GM18505 (cell line): ENCODE data around the gene SYCP2.
A peak's percentile ranks its signal among the peaks of the same experiment; 100 is the strongest.
"Not testable (repeated sequence)": the region's sequence is repeated elsewhere in the genome, so short reads cannot be mapped to it uniquely, and the experiment has no call there.

Source experiments
- ATAC-seq: cut with Tn5 transposase; IDR thresholded peaks from one replicate; pipeline ENCODE4 v1.9.1; 2021; ENCODE audit not compliant: unreplicated experiment
- POLR2A ChIP-seq: IDR thresholded peaks from 4 replicates; pipeline ENCODE4 v1.6.1; 2011; ENCODE audit warnings: borderline replicate concordance; ENCODE audit not compliant: insufficient read depth, insufficient read length; ENCODE audit errors: extremely low read depth

SYCP2 gene

DNA sequence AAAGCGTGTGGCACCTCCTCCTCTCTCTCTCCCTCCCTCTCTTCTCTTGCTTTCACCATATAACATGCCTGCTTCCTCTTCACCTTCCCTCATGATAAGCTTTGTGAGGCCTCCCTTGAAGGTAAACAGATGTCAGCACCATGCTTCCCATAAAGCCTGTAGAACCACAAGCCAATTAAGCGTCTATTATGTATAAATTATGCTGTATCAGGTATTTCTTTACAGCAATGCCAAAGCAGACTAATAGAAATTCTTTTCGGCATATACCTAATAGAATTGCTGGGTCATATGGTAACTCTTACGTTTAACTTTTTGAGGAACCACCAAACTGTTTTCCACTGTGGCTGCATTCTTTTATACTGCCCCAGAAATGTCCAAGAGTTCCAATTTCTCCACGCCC is 75.0 kb downstream of the SYCP2 start:
- no peak for TF ChIP-seq POLR2A
- ATAC-seq, result no peak

DNA sequence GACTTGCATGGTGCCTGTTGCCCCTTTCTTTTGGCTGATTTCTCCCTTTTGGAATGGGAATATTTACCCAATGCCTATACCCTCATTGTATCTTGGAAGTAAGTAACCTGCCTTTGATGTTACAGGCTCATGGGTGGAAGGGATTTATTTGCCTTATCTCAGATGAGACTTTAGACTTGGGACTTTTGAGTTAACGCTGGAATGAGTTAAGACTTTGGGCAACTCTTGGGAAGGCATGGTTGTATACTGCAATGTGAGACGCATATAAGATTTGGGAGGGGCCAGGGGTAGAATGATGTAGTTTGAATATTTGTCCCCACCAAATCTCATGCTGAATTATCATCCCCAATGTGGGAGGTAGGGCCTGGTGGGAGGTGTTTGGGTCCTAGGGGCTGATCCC is 75.5 kb downstream of the SYCP2 start:
- no peak for TF ChIP-seq POLR2A
- no peak for ATAC-seq

DNA sequence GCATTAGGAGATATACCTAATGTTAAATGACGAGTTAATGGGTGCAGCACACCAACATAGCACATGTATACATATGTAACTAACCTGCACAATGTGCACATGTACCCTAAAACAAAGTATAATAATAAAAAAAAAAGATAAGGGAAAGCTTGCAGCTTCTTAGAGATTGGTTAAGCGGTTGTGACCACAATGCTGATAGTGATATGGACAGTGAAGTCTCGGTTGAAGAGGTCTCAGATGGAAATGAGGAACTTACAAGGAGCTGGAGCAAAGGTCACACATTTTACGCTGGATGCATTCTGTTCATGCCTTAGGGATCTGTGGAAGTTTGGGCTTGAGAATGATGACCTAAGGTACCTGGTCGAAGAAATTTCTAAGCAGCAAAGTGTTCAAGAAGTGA is 76.5 kb downstream of the SYCP2 start:
- ATAC-seq, result not testable (repeated sequence)

DNA sequence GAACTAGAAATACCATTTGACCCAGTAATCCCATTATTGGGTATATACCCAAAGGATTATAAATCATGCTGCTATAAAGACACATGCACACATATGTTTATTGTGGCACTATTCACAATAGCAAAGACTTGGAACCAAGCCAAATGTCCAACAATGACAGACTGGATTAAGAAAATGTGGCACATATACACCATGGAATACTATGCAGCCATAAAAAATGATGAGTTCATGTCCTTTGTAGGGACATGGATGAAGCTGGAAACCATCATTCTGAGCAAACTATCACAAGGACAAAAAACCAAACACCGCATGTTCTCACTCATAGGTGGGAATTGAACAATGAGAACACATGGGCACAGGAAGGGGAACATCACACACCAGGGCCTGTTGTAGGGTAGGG is 76.9 kb downstream of the SYCP2 start:
- ATAC-seq, result not testable (repeated sequence)

DNA sequence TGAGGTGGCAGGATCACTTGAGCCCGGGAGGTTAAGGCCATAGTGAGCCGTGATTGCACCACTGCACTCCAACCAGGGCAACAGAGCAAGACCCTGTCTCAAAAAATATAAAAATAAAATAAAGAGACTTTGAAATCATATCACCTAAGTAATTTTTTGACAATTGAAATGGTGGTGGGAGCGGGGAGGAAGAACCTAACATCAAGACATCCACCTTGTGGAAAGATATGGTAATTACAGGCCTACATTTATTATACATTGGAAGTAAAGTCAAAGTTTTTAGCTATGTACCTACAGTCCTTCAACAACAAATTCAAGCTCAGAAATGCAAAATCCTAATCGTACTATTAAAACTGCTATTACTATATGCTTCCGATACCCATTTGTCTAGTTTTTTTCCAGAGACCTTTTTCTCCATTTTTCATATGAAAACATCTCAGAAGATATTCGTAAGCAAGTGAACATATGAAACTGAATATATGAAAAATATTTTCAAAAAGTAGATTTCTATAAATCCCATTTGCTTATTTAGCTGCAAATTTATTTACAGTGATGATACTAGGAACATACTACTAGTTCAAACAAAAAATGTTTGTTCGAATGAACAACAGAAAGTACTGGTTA is 83.3 kb downstream of the SYCP2 start:
- no peak for TF ChIP-seq POLR2A
- no peak for ATAC-seq

DNA sequence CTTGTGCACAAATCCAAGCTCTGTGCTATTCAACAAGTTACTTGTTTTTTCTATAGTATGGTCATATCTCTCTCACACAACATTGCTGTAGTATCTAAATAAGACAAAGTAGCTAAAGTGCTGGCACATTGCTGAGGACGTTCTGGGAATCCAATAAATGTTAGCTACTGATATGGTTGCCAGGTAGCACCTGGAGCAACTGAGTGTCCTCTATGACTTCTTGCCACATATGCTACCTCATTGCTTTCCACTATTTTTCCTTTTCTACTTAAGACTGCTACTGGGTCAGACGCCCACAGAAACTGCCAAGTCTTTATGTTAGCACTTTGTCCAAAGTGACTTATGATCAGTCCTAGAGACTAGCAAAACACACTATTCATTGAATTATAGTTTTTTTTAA is 85.3 kb downstream of the SYCP2 start:
- no peak for TF ChIP-seq POLR2A
- no peak for ATAC-seq

DNA sequence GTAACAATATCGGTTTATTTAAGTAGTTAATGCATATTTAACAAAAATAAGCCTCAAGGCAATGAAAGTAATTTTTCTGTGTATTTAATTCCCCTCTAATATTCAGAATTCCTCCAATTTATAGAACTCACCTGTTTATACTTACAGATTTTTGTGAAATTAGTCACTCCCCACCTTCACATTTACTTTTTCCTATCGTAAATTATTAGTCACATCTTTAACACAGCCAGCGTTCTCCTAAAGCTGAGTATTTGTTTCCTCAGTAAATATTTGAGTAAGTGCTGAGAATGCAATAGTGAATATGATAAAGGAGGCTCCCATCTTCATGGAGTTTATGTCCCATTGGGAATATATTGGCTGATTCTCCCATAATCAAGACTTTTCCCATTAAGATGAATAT is 88.0 kb downstream of the SYCP2 start:
- no peak for ATAC-seq

DNA sequence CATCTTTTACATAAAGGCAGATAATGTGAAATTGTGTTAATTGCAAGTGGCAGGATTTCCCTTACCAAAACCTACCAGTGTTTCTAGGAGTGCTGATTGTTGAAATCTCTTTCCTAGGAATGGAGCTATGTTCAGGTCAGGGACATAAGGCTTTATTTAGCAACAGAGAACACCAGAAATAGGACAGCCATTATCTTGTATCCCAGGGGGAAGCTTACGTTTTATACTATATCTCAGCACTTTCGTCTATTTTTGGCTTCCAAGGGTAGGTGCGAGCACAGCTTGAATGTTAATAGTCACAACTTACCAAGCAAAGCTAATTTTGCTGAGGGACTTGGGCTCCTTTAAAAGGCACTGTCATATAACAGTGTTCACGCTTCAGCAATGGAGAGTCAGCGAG is 94.0 kb downstream of the SYCP2 start:
- no peak for ATAC-seq
- TF ChIP-seq POLR2A, result no peak

More for the DNA sequence above, 88.0 kb downstream of the SYCP2 start:
- no peak for TF ChIP-seq POLR2A

DNA sequence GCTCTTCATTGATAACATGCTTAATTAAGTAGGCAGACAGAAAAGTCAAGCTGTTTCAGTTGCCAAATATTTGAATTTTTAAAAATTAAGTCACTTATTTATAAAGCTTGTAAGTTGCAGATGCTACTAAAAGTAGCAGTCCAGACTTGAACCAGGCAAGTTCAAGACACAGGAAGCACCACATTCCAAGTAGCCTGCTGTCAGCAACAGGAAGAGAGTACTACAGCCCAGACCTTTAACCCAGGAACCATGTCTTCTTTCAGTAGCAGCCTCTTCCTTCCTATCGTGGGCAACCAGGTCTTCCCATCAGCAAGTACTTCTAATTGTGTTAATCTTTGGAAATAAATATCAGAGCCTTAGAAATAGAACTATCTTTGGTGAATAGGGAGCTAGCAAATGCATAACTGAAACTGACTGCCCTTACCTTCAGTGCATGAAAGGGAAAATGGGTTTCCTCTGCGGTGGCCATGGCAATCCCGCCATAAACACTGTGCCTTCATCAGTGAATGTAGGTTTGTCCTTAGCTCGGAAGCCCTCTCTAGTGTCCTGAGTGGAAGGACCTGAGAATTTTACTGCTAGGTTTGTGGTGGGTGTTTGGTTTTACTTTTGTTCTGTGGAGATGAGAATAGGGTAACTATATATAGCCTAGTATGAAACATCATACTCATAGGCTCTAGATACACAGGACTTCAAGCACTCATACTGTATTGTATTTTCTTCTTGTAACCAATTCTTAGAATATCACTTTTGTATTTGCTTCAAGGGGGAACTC is 95.6 kb downstream of the SYCP2 start:
- ATAC-seq, result peak; percentile 83
- TF ChIP-seq POLR2A, result no peak

DNA sequence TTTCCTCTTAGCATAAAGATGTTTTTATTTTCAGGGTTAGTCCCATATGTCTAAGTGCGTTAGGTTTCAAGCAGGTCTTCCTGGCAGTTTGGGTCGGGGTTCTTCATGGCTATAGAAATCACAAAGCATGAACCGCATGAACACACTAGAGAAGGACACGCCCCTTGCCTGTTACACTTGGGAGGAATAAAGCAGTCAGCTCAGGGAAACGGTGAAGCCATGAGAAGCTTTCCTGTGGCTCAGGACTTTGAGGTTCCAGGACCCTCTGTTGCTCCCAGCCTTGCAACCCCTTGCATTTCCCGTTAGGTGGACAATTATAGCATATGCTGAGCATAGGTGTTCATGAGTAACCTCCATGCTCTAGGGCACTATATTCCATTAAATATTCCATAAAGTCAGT is 96.7 kb downstream of the SYCP2 start:
- ATAC-seq, result no peak

DNA sequence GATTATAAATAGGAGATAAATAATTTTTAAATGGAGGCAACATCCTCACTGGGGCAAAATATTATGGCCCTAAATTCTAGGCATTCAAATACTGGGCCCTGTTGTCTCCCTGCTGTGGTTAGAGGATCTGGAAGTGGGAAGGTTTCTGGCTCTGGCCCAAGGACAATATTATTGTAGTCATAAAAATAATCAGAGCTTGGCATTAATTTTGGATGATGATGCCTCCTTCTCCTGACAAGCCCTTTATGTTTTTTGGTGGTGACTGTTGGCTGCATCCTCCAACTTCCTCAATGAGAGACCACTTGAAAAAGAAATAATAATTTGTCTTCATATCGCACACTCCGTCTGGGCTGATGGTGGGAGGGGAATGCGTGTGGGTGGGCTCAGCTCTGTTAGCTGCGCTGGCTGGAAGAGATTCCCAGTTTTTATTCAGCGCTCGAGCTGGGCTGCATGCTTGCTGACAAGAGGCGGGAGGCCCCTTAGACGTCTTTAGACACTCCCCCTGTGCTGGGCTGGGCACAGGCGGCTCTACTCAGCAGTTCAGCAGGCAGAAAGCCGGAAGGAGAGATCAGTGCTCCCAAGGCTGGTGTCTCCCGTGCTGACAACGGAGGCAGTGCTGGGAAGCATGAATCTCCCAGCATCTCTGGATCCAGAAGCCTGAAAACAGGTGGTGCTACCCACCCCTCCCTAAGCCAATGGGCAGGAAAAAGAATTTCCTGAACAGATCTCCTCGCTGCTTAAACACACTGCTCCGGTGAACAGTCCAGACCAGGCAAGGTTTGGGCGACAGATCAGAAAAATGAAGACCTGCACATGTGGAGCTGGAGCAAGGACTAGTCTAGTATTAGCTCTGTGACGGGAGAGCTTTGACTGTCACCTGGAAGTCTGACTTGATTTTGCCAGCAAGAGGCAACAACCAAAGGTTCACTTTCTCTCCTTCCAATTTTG is 97.7 kb downstream of the SYCP2 start:
- no peak for ATAC-seq
- no peak for TF ChIP-seq POLR2A

More for the DNA sequence above, 96.7 kb downstream of the SYCP2 start:
- no peak for TF ChIP-seq POLR2A

DNA sequence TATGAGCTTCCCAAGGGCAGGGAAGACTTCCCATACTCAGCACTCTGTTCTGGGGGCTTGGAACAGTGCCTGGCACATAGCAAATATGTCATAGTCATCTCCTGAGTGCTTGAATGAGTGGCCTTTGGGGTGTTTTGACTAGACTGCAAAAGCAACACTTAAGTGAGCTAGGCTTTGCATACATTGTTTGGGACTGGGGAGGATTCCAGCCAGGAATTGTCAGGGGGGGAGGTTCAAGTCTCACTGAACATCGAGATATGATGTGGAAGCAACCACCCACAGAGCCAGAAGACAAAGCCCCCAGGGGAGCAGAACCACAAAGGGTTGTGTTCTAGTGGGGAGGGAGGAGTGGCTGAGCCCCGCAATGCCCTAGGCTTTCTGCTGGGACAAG is 98.4 kb downstream of the SYCP2 start:
- no peak for ATAC-seq

DNA sequence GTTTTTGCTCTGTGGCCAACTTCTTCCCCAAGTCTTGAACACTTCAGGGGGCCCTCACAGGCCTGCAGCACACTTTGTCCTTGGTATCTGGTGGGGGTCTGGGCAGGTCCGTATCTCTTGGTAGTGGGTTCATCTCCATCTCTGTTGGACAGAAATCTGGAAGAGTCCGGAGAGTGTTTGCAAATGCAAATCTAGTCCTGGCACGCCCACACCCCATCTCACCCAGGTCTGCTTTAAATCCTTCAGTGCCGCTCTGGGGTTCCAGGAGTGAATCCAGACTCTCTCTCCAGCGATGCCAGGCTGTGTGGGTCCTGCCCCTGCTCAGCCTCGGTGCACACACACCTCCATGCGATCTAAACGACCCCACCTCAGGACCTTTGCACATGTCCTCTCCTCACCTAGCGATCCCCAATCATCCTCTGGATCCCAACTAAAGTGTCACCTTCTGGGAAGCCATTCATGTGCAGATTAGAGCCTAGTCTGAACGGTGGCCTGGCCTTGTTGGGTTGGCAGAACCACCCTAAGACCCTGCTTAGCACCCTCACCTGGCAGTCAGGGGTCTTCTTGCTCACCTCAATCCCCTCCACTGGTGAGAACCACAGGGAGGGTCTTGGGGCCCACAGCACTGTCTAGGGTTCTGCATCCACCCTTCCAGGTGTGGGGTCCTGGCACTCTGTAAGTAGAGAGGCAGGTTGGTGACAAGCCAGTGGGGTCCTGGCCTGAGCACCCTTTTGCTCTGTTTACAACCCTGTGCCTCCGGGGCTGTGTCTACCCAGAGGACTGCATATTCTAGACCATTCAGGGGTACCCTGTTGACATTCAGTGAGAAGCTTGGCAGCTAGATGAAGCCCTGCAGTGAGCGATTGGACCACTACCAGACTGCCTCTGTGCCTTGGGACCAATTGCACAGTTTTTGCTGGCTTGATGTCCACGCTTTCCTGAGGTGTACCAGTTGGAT is 100.8 kb downstream of the SYCP2 start:
- no peak for TF ChIP-seq POLR2A
- ATAC-seq, result no peak

More for the DNA sequence above, 98.4 kb downstream of the SYCP2 start:
- TF ChIP-seq POLR2A, result no peak

DNA sequence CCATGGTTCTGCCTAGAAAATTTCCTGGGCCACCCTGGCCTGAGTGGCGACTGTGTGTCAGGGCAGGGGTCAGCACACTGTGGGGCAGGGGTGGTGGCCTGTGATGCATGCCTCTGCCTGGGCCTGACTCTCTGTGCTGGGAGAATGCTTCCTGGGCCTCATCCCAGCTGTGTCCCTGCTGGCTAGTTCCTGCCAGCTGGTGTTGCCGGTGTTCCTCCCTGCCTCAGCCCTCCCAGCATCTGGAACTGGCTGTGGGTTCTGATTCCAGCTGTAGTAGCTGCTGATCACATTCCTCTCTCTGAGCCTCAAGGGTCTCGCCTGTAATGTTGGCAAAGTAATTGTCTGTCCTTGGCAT is 101.5 kb downstream of the SYCP2 start:
- ATAC-seq, result no peak
- TF ChIP-seq POLR2A, result no peak
